Kidney epithelial cell (primary cell): ENCODE data around the gene HOXD12. TPM values are rescaled to one million over a fixed set of nuclear protein-coding genes. Genes with fewer than 3 reads are reported as not detected.

Source experiments
- DNase-seq: peaks from one replicate; pipeline ENCODE4 v3.0.0-alpha.2; 2010; ENCODE audit warnings: low read depth
- H3K27me3 ChIP-seq: 2 replicates; pipeline ENCODE4 v1.6.0; 2011; ENCODE audit warnings: low read length; ENCODE audit not compliant: control insufficient read depth, insufficient read depth
- H3K36me3 ChIP-seq: 2 replicates; pipeline ENCODE4 v1.5.1; 2011; ENCODE audit warnings: low read length; ENCODE audit not compliant: control insufficient read depth, insufficient read depth
- H3K4me3 ChIP-seq: 2 replicates; pipeline ENCODE4 v1.5.1; 2011; ENCODE audit warnings: low read depth, mild to moderate bottlenecking, control low read depth, low read length
- total RNA-seq: library from RNA; depleted of rRNA; stranded (reverse); fragments of >200 nt; gene quantifications from 2 replicates; pipeline ENCODE4 v1.2.3, GENCODE V29; 2015
- TF ChIP-seq, protein P1 (sequence below): IDR thresholded peaks from 2 replicates; pipeline ENCODE4 v1.5.1; 2011; ENCODE audit warnings: mild to moderate bottlenecking, moderate library complexity, low read length, control low read depth, inconsistent platforms; ENCODE audit not compliant: insufficient read depth, poor library complexity, severe bottlenecking

Gene HOXD12
- total RNA-seq, 1 donor from 2014 or later: not detected

DNA sequence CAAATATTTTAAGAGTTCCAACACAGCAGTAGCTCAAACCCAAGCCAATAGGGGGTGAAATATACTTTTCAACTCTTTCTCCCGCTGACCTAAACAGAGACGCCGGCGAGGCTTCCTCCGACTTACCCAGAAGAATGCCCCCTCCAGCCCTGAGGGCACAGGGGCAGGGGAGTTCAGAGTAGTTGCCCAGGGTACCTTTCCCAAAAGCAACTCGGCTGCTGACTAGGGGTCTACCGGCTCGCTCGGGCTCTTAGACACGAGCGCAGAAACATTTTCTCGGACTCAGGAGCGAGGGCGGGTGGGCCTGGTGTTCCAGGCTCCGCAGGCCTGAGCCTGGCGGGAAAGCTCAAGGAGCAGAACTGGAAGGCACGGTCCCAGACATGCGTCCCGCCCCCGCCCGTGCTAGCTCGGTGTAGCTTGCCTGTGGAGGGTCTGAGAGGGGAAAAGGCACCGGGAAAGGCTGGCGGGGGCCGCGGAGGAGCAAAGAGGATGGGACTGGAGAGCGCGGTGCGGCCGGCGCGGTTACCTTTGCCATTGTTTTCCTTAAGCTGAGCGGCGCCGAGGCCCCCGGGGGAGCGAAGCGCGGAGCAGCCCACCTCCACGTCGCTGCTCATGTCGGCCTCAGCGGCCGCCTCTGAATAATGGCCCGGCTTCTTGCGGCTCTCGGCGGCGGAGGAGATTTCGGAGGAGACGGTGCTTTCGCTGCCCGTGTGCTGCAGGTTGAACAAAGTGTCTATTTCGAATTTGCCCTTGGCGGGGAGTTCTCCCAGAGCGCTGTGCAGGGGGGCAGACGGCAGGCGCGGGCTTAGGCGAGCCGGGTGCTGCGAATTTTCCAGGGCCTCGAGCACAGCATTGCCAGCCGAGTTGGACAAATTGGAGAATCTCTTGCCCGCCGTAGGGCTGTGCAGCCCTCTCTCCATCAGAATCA lies 16.5 kb upstream of the HOXD12 start:
- peaks cover 96% of the 10 kb centered on the region for H3K27me3 ChIP-seq
- no peak overlapping the region for H3K4me3 ChIP-seq
- DNase-seq: no peak
- TF ChIP-seq, protein P1, sequence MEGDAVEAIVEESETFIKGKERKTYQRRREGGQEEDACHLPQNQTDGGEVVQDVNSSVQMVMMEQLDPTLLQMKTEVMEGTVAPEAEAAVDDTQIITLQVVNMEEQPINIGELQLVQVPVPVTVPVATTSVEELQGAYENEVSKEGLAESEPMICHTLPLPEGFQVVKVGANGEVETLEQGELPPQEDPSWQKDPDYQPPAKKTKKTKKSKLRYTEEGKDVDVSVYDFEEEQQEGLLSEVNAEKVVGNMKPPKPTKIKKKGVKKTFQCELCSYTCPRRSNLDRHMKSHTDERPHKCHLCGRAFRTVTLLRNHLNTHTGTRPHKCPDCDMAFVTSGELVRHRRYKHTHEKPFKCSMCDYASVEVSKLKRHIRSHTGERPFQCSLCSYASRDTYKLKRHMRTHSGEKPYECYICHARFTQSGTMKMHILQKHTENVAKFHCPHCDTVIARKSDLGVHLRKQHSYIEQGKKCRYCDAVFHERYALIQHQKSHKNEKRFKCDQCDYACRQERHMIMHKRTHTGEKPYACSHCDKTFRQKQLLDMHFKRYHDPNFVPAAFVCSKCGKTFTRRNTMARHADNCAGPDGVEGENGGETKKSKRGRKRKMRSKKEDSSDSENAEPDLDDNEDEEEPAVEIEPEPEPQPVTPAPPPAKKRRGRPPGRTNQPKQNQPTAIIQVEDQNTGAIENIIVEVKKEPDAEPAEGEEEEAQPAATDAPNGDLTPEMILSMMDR: no peak
- no peaks in the 10 kb centered on the region for H3K36me3 ChIP-seq

DNA sequence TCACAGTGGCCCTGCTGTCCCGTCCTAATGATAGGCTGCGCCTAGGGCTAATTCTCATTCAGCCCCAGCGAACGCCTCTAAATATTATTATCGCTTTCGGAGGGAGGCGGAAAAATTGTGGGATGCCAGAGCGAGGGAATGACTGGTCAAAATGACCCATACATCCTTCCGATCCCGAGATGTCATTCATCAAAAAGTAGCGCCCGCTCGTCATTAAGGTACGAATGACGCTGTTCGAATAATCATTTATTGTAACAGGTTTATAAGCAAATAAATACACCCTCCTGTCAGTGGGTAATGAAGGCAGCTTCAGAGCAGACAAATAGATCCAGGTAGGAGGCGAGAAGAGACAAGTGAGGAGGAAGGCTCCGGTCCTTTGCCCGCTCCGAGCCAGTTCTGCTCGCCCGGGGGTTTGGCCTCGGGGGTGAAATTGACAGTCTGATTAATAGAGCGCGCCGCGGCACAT lies 15.8 kb upstream of the HOXD12 start, which contains the start of gene EVX2:
Gene EVX2 (minus strand): TSS at position 167 of the 466 bp plus-strand sequence. CDS start 186 bp downstream, outside the sequence.
- peaks cover 96% of the 10 kb centered on the region for H3K27me3 ChIP-seq
- TF ChIP-seq, protein P1: no peak
- H3K36me3 ChIP-seq: no peaks in the 10 kb centered on the region
- H3K4me3 ChIP-seq: no peak within 1 kb of the TSS
- DNase-seq: no peak

DNA sequence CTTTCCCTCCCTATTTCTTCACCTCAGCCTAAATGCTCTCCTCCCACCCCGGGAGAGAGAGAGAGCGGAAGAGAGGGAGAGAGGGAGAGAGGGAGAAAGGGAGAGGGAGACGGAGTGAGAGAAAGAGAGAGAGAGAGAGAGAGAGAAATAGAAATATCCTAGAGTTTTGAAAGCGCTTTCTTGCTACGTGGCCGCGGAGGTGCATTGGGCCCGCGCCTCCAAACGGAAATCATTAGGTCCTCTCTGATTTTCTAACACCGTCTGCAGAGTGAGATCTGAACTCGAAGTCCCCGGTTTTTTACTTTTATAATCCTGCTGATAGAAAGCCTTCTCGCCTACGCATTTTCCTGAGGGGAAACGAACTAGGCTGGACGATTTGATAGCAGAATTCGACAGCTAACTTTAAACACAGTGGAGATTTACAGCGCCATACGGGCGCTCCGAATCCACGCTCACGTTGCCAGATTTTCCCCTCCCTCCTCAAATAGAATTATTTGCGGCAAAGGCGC lies 14.9 kb upstream of the HOXD12 start:
- DNase-seq: no peak
- TF ChIP-seq, protein P1: no peak
- Histone ChIP-seq H3K27me3 (peaks cover 96% of the 10 kb centered on the region), H3K36me3 (no peaks in the 10 kb centered on the region), H3K4me3 (no peak overlapping the region)

DNA sequence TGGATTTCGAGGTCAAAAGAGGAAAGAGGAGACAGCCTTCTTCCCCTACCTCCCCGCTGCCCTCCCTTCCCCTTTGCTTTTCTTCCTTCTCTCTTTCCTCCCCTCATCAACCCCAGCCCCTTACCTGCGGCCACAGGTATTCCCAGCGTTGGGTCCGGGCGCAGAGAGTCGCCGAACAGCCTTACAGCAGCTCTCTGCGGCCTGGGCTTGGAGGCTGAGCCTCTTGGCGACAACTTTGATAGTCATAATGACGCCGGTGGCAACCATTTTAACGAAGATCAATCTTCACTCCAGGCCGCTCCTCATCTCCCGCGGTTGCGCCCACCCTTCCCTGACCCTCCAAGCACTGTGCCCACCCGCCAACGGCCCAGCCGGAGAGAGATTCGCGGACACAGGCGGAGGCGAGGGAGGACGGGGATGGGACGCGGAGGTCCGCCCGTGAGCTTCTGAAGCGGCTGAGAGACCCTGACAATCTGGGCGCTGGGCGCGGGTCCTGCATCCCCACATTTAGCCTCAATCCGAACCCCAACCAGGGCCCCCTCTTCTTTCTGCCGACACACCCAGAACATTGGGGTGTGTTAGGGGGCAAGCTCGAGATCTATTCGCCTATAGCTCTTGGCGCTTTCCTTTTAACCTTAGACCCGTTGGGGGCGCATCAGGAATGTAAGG lies 14.3 kb upstream of the HOXD12 start:
- Histone ChIP-seq H3K27me3 (peaks cover 98% of the 10 kb centered on the region), H3K4me3 (no peak overlapping the region), H3K36me3 (no peaks in the 10 kb centered on the region)
- TF ChIP-seq, protein P1: no peak
- no peak for DNase-seq

DNA sequence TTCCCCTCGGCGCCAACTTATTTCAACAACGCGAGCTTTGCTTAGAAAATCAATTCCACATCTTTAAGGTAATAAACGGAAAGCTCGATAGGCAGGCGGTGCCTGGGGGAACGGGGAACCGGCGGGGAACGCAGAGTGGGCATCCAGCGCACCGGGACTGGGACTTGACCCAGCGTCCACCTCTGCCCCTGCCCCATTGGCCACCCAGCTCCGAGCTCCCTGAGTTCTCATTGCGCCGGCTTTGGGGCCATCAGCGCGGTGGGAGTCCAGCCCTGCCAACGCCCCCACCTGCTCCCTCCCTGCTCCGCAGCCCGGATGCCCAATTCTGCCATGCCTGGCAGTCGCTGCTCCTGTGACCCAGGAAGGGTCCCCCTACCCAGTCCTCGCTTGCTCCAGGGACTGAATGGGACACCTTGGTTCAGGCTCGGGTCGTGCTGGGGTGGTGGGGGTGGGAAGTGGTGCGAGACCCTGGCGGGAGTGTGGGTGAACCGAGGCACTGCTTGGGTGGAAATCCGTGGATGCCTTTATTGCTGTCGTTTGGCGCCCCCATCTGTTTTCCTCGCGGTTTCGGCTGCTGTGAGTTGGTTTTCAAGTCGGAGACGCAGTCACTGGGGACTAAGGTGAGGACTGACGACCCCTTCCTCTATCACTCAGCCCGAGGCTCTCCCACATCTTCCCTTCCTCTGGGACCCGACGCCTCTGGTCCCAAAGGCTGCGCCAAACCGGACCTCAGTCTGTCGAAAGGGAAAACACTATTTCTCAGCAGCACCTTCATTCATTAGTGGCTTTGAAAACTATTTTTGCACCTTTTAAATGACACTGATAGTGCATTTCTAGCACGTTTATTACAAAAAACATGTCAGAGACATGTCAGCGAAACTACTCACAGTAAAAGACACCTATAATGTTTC lies 13.5 kb upstream of the HOXD12 start:
- H3K27me3 ChIP-seq: peaks cover 97% of the 10 kb centered on the region
- no peak overlapping the region for H3K4me3 ChIP-seq
- TF ChIP-seq, protein P1: peak; percentile 48
- H3K36me3 ChIP-seq: no peaks in the 10 kb centered on the region
- no peak for DNase-seq
